ENCODE results near the gene PLXNB2.
A peak's percentile ranks its signal among the peaks of the same experiment; 100 is the strongest.
"Not testable (repeated sequence)": the region's sequence is repeated elsewhere in the genome, so short reads cannot be mapped to it uniquely, and the experiment has no call there.

The PLXNB2 gene

DNA sequence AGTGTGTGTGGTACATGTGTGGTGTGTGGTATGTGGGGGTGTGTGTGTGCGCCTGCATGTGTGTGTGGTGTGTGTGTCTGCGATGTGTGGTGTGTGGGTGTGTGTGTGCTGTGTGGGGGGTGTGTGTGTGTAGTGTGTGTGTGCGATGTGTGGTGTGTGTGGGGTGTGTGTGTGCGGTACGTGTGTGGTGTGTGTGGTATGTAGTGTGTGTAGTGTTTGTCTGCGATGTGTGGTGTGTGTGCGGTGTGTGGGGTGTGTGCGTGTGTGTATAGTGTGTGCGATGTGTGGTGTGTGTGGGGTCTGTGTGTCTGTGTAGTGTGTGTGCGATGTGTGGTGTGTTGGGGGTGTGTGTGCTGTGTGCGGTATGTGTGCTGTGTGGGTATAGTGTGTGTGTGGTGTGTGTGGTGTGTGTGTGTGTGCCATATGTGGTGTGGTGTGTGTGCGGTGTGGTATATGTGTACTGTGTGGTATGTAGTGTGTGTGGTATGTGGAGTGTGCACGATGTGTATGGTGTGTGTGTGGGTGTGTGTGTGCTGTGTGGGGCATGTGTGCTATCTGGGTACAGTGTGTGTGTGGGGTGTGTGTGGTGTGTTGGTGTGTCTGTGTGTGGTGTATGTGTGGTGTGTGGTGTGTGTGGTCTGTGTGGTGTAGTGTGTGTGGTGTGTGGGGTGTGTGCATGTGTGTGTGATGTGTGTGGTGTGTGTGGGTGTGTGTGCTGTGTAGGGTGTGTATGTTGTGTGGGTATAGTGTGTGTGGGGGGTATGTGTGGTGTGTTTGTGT is 30.0 kb upstream of the PLXNB2 start:
- DNase-seq (ENCODE audit: low read depth) = no peak
- no peak overlapping the region for H3K4me3 ChIP-seq (ENCODE audit: low read length)
- TF ChIP-seq, protein P1, sequence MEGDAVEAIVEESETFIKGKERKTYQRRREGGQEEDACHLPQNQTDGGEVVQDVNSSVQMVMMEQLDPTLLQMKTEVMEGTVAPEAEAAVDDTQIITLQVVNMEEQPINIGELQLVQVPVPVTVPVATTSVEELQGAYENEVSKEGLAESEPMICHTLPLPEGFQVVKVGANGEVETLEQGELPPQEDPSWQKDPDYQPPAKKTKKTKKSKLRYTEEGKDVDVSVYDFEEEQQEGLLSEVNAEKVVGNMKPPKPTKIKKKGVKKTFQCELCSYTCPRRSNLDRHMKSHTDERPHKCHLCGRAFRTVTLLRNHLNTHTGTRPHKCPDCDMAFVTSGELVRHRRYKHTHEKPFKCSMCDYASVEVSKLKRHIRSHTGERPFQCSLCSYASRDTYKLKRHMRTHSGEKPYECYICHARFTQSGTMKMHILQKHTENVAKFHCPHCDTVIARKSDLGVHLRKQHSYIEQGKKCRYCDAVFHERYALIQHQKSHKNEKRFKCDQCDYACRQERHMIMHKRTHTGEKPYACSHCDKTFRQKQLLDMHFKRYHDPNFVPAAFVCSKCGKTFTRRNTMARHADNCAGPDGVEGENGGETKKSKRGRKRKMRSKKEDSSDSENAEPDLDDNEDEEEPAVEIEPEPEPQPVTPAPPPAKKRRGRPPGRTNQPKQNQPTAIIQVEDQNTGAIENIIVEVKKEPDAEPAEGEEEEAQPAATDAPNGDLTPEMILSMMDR (conservative IDR thresholded peaks at IDR 0.05; ENCODE audit: low read depth, low read length) = no peak

DNA sequence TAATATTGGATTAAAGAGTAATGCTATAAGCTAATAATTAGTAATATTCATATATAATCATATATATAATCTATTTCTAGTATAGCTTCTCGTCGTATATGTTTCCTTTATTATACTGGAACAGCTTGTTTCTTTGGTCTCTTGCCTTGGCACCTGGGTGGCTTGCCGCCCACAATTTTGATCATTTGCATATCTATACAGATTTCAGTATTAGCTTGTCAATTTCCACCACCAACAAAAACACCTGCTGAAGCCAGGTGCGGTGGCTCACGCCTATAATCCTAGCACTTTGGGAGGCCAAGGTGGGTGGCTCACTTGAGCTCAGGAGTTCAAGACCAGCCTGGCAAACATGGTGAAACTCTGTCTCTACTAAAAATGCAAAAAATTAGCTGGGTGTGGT is 27.0 kb upstream of the PLXNB2 start:
- DNase-seq (ENCODE audit: low read depth); H3K4me3 ChIP-seq (ENCODE audit: low read length): not testable (repeated sequence)

DNA sequence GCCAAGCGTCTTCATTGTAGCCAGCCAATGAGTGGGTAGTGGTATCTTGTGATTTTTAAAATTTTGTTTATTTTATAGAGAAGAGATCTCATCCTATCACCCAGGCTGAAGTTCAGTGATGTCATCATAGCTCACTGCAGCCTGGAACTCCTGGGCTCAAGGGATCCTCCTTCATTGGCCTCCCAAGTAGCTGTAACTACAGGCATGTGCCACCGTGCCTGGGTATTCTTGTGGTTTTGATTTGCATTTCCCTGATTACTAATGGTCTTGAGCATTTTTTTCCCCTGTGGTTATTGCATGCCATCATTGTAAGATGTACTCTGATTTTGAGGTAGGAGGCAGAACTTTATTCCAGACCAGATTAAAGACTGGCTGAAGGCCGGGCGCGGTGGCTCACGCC is 21.8 kb upstream of the PLXNB2 start:
- no peak overlapping the region for H3K4me3 ChIP-seq (ENCODE audit: low read length)
- no peak for DNase-seq (ENCODE audit: low read depth)
- TF ChIP-seq, protein P1 (conservative IDR thresholded peaks at IDR 0.05; ENCODE audit: low read depth, low read length) = no peak

DNA sequence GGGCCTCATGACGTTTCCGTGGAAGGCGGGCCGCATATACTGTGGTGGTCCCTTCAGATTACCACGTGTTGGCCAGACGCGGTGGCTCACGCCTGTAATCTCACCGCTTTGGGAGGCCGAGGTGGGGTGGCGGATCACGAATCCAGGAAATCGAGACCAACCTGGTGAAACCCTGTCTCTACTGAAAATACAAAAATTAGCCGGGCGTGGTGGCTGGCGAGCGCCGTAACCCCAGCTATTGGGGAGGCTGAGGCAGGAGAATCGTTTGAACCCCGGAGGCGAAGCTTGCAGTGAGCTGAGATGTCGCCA is 20.2 kb upstream of the PLXNB2 start:
- peak overlapping the region; percentile 50 for H3K4me3 ChIP-seq (ENCODE audit: low read length)
- no peak for DNase-seq (ENCODE audit: low read depth)
- TF ChIP-seq, protein P1 (conservative IDR thresholded peaks at IDR 0.05; ENCODE audit: low read depth, low read length) = no peak

DNA sequence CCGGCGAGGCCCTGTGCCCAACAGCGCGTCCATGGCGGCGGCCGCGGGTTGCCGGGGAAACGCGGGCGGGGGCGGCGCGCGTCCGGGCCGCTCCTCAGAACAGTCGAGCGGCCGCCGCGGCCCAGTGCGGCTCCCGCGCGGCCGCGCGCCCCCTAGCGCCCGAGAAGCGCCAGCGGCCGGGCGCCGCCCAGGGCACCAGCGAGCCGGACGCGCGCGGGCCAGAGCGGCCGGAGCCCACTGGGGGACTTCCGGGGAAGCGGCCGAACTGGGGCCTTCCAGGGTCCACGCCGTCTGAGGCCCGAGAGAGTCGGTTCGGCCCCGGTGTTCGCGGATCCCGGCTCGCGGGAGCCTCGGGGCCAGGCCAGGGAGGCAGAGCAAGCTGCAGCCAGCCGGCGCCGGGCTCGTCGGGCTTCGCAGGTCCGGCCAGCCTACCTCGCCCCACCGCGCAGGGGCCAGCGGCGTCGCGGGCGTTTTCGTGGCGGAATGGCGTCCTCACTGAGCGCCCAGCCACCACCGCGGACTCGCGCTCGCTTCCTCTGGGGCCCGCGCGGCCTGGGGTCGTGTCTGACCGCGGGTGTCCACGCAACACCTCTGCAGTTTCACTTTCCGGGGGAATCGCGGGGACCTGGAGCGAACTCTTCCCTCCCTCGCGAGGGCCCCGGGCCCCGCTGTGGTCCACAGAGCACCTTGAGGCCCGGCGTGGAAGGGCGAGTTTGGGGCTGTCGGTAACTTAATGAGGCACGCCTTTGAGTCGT is 19.7 kb upstream of the PLXNB2 start, which contains the start of gene DENND6B:
Gene DENND6B, minus strand, starts transcription at position 57 of the 755 bp plus-strand sequence. Its CDS starts 24 bp downstream, at position 33.
- TF ChIP-seq, protein P1 (conservative IDR thresholded peaks at IDR 0.05; ENCODE audit: low read depth, low read length) = no peak
- DNase-seq (ENCODE audit: low read depth) = no peak
- peak within 1 kb of the TSS; percentile 50 for H3K4me3 ChIP-seq (ENCODE audit: low read length)

DNA sequence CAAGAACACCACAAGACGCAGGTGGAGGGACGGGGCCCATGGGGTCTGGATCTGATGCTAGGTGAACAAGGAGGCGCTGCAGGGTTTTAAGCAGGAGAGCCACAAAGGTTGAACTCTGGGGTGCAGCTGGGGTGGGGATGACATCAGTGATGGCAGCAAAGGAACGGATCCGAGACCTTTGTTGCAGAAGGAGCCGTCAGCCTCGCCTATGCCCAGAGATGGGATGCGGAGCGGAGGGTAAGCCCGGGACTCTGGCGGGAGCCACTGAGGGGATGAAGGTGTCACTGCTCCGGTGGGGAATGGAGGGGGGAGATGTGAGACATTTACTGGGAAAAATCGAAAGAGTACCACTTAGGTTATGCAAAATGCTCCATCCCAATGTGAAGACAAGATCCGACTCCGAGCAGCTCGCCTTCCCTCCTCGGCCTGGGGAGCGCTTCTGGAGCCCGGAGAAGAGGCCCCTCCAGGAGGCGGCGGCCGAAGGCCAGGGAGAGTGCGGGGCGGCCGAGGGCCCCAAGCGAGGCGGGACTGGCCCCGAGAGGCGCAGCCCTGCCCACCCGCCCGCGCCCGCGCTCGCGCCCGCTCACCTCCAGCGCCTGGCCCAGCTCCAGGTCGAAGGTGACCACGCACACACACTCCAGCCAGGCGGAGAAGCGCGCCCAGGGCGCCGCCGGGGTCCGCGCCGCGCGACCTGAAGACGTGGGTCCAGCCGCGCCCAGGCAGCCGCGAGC is 18.9 kb upstream of the PLXNB2 start:
- peak overlapping the region; percentile 47 for H3K4me3 ChIP-seq (ENCODE audit: low read length)
- TF ChIP-seq, protein P1 (conservative IDR thresholded peaks at IDR 0.05; ENCODE audit: low read depth, low read length) = no peak
- no peak for DNase-seq (ENCODE audit: low read depth)

DNA sequence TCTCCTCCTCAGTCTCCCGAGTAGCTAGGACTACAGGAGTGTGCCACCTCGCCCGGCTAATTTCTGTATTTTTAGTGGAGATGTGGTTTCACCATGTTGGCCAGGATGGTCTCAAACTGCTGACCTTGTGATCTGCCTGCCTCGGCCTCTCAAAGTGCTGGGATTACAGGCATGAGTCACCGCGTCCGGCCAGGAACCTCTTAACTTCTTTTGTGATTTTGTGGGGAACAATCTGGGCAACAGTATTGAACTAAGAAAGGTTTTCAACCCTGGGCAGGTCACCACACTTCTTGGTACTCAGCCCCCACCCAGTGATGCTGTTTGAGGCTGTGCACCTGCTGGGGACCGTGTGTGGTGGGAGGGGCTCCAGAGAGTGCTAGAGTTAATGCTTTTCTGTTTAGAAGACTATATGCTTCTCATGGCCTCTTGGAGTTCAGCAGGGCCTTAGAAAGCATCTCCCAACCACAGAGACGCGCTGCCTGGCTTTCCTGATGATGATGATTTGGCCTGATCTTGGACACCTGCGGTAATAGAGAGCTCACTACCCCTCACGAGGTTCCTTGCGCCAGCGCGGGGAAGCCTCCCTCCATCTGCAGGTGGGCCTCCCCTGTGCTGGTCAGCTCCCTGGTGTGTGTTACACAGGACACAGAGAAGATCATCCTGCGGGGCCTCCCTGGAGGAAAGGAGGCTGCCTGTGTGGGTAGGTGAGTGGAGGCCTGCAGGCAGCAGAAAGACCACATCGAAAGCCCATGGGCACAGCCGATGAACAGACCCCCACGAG is 18.2 kb upstream of the PLXNB2 start:
- no peak for DNase-seq (ENCODE audit: low read depth)
- TF ChIP-seq, protein P1 (conservative IDR thresholded peaks at IDR 0.05; ENCODE audit: low read depth, low read length) = no peak
- H3K4me3 ChIP-seq (ENCODE audit: low read length) = peak overlapping the region; percentile 47
